Measurements from ENCODE around the gene COX4I1.

DNA sequence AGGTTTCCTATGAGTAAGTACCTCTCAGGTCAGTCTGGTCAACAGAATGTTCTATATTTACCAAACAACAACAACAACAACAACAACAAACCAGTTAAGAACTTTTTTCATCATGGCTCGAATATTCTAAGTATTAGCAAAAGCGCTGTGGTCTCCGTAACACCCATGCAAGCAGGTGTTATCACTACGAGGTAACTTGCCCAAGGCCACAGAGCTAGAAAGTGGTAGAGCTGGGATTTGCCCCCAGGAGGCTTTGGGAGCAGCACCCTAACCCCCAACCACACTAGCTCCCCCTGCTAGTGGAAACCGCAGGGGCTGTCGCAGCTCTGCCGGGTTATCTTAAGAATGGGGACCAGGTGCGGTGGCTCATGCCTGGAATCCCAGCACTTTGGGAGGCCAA is 24.7 kb upstream of the COX4I1 start:
- no peak for TF ChIP-seq CTCF (conservative IDR thresholded peaks at IDR 0.05 in 1 of 2, IDR thresholded peaks at IDR 0.05 in 1 of 2; ENCODE audit: extremely low read depth in 1 of 2, insufficient read depth in 1 of 2, low read depth in 1 of 2, low read length in 2 of 2)
- no peak for TF ChIP-seq EZH2 (IDR thresholded peaks at IDR 0.05; ENCODE audit: borderline replicate concordance, low read length)
